ENCODE results near the gene NDUFB7.
"Not testable (repeated sequence)": the region's sequence is repeated elsewhere in the genome, so short reads cannot be mapped to it uniquely, and the experiment has no call there.

Gene NDUFB7

DNA sequence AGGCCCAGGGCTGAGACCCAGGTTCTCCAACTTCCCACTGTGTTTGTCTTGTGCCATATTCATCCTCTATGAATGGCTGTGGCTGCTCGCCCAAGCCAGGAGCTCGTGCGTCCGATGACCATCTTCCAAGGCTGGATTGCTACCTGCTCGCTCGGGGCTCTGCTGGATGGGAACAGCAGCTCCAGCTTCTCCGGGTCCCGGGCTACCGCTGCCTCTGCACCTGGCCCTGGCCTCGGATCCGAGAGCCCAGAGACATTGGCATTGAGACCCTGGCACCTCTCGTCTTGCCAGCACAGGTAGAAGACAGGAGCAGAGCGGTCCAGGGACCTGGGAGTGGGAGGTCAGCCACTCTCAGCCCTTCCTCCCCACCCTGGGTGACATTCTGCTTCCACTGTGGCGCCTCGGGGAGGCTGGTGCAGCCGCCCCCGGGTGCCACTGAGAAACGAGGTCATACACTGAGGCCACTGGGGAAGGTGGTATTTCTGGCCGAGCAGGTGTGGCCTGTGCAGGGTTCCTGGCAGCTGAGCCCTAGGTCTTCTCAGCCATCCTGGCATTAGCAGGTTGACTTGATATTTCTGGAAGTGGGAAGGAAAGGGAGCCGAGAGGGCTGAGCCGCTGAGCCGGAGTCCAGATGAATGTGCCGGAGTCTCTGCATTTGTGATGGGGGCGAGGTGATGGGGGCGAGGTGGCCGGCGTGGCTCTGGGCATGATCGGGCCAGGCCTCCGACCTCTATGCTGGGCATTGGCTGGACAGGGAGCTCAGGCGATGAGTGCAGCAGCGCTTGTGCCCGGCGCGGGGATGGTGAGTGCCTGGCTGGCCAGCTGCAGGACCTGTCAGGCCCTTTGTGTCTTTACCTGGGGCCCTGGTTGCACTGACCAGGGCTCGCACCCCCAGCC, 18.6 kb downstream of the NDUFB7 start:
- no peak for DNase-seq

DNA sequence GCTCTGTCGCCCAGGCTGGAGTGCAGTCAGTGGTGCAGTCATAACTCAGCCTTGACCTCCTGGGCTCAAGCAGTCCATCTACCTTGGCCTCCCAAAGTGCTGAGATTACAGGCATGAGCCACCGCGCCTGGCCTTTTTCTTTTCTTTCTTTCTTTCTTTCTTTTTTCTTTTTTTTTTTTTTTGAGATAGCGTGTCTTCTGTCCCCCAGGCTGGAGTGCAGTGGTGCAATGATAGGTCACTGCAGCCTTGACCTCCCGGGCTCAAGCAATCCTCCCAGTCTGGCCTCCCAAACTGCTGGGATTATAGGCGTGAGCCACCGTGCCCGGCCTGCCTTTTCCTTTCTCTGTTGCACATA, 19.9 kb downstream of the NDUFB7 start:
- DNase-seq, result not testable (repeated sequence)

- peak; percentile 33 for DNase-seq
Observed at GRCh38 chr19:14551134-14552005, 20.5 kb downstream of the NDUFB7 start.

GRCh38 chr19:14550201-14550754, 21.6 kb downstream of the NDUFB7 start:
- DNase-seq, result no peak

GRCh38 chr19:14545716-14546082, 26.2 kb downstream of the NDUFB7 start:
- DNase-seq, result no peak

- no peak for DNase-seq
Observed at GRCh38 chr19:14544977-14545715, 26.7 kb downstream of the NDUFB7 start.

GRCh38 chr19:14544047-14544446, 27.8 kb downstream of the NDUFB7 start:
- DNase-seq, result no peak

DNA sequence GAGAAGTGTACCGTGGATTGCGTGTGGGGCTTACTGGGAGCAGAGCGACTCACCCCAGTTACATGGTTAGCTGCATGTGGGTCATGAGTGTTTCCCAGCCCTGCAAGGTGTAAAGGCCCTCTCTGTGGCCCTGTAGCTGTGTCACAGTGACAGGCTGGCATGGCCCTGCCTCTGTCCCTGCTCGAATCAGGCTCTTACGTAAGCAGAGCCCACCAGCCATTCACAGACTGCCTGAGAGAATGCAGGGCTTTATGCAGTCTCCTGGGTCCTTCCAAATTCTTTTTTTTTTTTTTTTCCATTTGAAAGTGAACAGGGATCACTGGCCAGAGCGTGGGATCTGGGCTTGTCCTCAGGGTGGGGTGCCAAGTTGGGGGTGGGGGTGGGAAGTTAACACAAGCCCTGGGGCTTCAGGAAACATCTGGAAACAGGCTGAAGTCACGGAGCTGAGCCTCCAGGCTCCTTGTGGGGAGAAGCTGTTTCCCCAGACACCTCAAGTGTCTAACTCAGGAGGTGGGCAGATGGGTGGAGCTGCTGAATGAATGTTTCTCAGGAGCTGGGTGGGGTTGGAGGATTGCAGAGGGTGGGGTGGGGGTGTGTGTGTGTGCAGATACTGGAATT, 29.0 kb downstream of the NDUFB7 start:
- DNase-seq, result peak; percentile 34

DNA sequence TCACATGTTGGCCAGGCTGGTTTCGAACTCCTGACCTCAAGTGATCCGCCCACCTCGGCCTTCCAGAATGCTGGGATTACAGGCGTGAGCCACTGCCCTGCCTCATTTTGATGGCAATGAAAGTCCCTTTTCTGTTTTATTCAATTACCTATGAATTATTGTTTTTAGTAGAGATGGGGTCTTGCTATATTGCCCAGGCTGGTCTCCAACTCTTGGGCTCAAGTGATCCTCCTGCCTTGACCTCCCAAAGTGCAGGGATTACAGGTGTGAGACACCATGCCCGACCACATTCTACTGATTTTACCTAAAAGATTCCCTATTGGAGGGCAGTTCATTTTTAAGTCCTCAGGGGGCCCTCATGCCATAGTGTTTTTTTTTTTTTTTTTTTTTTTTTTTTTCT, 29.9 kb downstream of the NDUFB7 start:
- DNase-seq, result not testable (repeated sequence)

- DNase-seq, result no peak
Observed at GRCh38 chr19:14540741-14541525, 30.9 kb downstream of the NDUFB7 start.

DNA sequence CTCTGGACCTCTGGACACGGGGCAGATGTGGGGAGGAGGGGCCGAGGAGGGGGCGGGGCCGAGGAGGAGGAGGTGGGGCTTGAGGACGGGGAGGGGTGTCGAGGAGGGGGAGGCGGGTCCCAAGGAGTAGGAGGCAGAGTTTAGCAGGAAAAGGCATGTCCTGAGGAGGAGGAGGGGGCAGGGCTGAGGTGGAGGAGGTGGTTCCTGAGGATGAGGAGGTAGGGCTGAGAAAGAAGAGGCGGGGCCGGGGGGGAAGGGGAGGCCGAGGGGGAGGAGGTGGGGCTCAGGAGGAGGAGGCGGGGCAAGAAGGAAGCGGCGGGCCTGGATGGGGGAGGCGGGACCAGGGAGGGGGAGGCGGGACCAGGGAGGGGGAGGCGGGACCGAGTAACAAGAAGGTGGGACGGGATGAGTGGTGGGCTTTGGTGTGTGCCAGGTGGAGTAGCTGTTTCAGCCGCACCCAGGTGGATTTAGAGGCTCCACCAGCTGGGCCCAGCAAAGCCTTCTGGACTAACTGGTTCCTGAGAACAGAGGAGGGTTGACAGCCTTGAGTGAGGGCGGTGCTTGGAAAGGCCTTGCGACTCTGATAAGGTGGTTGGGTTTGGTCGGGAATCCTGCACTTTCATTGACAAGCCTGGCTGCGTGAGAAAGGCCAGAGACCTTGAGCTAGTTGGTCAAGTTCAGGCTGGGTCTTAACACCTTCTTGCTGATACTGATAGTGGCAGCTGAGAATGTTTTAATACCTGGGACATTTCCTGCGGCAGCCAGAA, 34.8 kb downstream of the NDUFB7 start:
- peak; percentile 33 for DNase-seq

DNA sequence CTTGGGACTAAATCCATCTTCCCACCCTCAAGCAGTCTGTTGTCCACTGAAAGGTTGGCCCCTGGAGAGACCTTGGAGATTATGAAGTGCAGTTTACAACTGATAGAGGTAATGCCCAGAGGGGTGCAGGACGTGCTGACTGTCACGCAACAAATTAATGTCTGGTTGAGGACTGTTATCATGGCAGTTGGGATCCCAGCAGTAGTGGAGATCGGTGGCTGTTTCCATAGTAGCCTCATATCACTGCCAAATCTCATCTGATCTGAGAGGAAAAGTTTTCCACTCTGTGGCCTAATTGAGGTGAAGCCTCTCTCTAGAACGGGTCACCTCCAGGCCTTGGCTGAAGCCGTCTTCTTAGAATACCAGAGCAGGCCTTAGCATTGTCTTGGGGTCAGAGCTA, 38.4 kb downstream of the NDUFB7 start:
- DNase-seq, result no peak

DNA sequence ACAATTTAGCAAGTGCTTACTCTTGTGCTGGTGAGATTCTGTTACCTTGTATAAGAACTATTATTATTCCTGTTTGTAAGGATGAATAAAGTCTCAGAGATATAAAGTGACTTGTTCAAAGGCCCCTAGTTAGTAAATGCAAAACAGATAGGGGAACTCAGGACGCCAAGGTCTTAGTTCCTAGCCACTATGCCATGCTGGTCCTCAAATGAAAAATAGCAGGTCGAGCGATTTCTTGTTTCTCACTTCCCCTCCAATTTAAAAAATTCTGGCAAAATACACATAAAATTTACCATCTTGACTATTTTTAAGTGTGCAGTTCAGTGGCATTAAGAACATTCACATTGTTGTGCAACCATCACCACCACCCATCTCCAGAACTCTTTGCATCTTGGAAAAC, 41.4 kb downstream of the NDUFB7 start:
- DNase-seq, result no peak

DNA sequence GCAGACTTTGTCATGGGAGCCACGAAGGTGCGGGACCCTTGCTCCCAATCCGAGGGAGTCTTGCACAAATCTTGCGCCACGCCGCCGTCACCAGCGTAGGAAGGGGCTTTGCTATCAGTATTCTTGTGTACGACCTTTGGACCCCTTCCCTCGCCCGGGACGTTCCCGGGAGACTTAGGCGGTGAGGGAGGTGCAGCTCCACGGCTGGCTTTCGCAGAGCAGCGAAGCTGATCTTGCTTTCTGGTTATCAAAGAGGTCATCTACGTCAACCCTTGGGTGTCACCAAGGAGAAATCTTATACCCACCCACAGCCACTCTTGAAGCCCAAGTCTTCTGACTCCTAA, 41.9 kb downstream of the NDUFB7 start:
- DNase-seq, result peak; percentile 30

DNA sequence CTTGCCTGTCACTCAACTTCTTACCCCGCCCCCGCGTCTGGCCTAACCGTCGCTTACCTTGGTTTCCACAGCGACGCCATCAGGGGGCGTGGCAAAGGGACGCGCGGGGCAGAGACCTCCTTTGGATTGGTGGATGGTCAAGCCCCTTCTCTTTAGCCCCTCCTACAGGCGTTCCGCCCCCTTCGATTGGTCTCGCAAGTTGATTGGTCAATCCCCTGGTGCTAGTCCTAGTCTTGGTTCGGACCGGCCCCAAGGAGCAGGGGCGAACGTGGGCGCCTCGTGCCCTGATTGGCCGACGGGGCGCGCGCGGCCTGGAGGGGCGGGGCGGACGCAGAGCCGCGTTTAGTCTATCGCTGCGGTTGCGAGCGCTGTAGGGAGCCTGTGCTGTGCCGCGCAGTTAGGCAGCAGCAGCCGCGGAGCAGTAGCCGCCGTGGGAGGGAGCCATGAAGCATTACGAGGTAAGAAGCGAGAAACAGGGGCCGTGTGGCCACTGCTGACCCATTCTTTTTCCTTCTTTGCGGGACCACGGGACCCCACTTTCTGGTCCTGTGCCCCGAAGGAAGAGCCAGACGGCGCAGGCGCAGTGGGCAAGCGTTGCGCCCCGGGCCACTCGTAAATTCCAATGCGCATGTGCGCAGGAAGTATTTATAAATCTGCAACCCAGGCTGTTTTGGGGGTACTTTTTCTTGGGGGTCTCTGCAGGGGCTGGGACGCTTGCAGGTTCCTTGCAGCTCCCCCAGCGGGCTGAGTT, 42.4 kb downstream of the NDUFB7 start, which contains the start of gene TECR:
Gene TECR, plus strand, starts transcription at position 341 of the 751 bp plus-strand sequence. Its CDS starts 103 bp downstream, at position 444.
- peak; percentile 100 for DNase-seq

DNA sequence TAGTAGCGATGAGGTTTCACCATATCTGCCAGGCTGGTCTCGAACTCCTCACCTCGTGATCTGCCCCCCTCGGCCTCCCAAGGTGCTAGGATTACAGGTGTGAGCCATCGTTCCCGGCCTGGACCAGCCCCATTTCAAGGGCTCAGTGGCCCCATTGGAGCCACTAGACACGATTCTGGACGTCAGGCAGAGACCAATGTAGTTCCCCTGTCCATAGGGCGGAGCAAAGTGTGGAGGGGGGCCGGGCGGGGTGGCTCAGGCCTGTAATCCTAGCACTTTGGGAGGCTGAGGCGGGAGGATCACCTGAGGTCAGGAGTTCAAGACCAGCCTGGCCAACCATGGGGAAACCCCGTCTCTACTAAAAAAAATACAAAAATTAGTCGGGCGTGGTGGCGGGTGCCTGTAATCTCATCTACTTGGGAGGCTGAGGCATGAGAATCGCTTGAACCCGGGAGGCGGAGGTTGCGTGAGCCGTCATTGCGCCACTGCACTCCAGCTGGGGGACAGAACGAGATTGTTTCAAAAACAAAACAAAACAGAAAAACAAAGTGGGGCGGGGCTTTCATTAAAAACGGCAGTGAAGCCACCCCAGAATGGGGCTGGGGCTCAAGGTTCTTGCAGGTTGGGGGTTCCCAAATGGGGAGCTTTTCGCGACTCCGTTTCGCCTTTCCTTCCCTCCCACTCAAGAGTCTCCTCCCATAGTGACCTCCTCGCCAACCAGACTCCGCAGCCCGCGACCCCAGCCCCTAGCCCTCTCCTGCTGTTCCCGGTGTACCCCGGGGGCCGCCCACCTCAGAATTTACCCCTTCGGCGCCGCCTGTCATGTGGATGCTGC, 43.2 kb downstream of the NDUFB7 start:
- no peak for DNase-seq

- DNase-seq, result no peak
Observed at GRCh38 chr19:14526423-14526822, 45.4 kb downstream of the NDUFB7 start.

DNA sequence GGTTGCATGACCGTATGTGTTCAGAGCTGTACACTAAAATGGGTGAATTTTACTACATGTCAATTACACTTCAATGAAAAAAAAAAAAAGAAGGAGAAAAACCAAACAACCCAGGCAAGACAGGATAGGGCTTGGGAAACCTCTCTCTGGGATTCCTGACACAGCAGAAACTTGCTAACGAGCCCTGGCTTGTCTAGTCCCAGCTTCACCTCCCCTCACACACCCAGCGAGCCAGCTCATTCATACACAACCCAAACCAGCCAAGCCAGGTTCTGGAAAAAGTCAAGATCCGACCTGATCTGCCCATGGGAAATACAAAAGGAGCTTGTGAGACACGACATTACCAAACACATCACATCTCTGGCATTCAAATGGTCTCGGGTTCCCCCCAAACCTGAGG, 46.1 kb downstream of the NDUFB7 start:
- no peak for DNase-seq

DNA sequence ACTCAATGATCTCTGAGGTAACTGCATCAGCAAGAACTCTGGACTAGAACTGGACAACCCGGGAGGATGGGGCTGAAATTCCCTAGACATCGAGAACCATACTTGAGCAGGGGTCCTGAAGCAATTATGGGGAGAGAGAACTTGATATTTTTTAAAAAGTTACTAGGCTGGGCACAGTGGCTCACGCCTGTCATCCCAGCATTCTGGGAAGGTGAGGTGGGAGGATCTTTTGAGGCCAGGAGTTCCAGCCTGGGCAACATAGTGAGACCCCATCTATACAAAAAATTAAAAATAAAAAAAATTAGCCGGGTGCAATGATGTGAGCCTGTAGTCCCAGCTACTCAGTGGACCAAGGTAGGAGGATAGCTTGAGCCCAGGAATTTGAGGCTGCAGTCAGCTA, 51.3 kb downstream of the NDUFB7 start:
- DNase-seq, result no peak

All from EL (cell line).